HepG2 (cell line): Measurements from ENCODE around the gene MRPL30. TPM values are rescaled to one million over a fixed set of nuclear protein-coding genes. Genes with fewer than 3 reads are reported as not detected.

Experiments used
- ATF7 ChIP-seq, 2 experiments: fragments of 450-650 bp in 1 of 2; sonication (generic) in 1 of 2; formaldehyde crosslinking in 1 of 2; IDR thresholded peaks; 2 replicates each; pipeline versions ENCODE4 v1.4.0 to v1.6.1; 2016 to 2020; ENCODE audit warnings: antibody characterized with exemption in 1 of 2, mild to moderate bottlenecking in 1 of 2, missing genetic modification reagents in 1 of 2
- ATF7-NPFF ChIP-seq: sonication (generic); formaldehyde crosslinking; IDR thresholded peaks from 2 replicates; pipeline ENCODE4 v1.8.1; 2023; ENCODE audit warnings: mild to moderate bottlenecking, low read depth, missing genetic modification reagents, moderate library complexity
- CREBL2 ChIP-seq: sonication (generic); formaldehyde crosslinking; IDR thresholded peaks from 2 replicates; pipeline ENCODE4 v1.8.1; 2023; ENCODE audit warnings: missing genetic modification reagents, mild to moderate bottlenecking, borderline replicate concordance
- CSRNP1 ChIP-seq: sonication (generic); formaldehyde crosslinking; IDR thresholded peaks from 2 replicates; pipeline ENCODE4 v1.8.1; 2023; ENCODE audit warnings: mild to moderate bottlenecking, missing genetic modification reagents
- HNRNPLL ChIP-seq: fragments of 200-400 bp; formaldehyde crosslinking; IDR thresholded peaks from 2 replicates; pipeline ENCODE4 v1.6.1; 2017; ENCODE audit warnings: mild to moderate bottlenecking, low read depth, low read length; ENCODE audit not compliant: poor library complexity, severe bottlenecking
- MAFK ChIP-seq, 2 experiments: IDR thresholded peaks in 1 of 2; conservative IDR thresholded peaks in 1 of 2; 2 replicates each; pipeline ENCODE4 v1.6.1; 2011; ENCODE audit warnings: improper control_type of control experiment in 2 of 2, low read length in 2 of 2
- MED1 ChIP-seq: sonication (generic); formaldehyde crosslinking; IDR thresholded peaks from 2 replicates; pipeline ENCODE4 v1.4.0; 2020; ENCODE audit warnings: missing genetic modification reagents
- MLXIP ChIP-seq: sonication (generic); formaldehyde crosslinking; IDR thresholded peaks from 2 replicates; pipeline ENCODE4 v1.9.0; 2021; ENCODE audit warnings: missing genetic modification reagents, borderline replicate concordance
- MXI1 ChIP-seq: IDR thresholded peaks from 3 replicates; pipeline ENCODE4 v1.6.1; 2012; ENCODE audit warnings: low read depth, low read length, inconsistent platforms, borderline replicate concordance
- PAF1 ChIP-seq: IDR thresholded peaks from 2 replicates; pipeline ENCODE4 v1.6.1; 2016; ENCODE audit warnings: missing genetic modification reagents, missing compliant biosample characterization
- PHB2 ChIP-seq: fragments of 450-650 bp; IDR thresholded peaks from 2 replicates; pipeline ENCODE4 v1.6.1; 2018; ENCODE audit not compliant: partially characterized antibody
- PHF20 ChIP-seq: sonication (generic); formaldehyde crosslinking; IDR thresholded peaks from 2 replicates; pipeline ENCODE4 v1.5.0; 2020; ENCODE audit warnings: mild to moderate bottlenecking, missing genetic modification reagents
- SETDB1 ChIP-seq: sonication (generic); formaldehyde crosslinking; IDR thresholded peaks from 2 replicates; pipeline ENCODE4 v1.5.1; 2020; ENCODE audit warnings: missing genetic modification reagents, mild to moderate bottlenecking, borderline replicate concordance
- SNAPC2 ChIP-seq: sonication (generic); formaldehyde crosslinking; IDR thresholded peaks from 2 replicates; pipeline ENCODE4 v1.8.1; 2022; ENCODE audit warnings: mild to moderate bottlenecking, missing genetic modification reagents
- U2AF1 ChIP-seq: fragments of 200-400 bp; formaldehyde crosslinking; optimal IDR thresholded peaks from 2 replicates; pipeline ENCODE3; 2017; ENCODE audit warnings: mild to moderate bottlenecking, low read depth, low read length
- ZBTB2 ChIP-seq: sonication (generic); formaldehyde crosslinking; IDR thresholded peaks from 2 replicates; pipeline ENCODE4 v1.8.0; 2022; ENCODE audit warnings: low read depth, missing genetic modification reagents
- ZBTB7B ChIP-seq: sonication (generic); formaldehyde crosslinking; IDR thresholded peaks from 2 replicates; pipeline ENCODE4 v1.4.0; 2020; ENCODE audit warnings: missing genetic modification reagents
- ZC3H13 ChIP-seq: sonication (generic); formaldehyde crosslinking; IDR thresholded peaks from 2 replicates; pipeline ENCODE4 v1.8.1; 2023; ENCODE audit warnings: mild to moderate bottlenecking, missing genetic modification reagents, moderate library complexity
- ZKSCAN8 ChIP-seq: IDR thresholded peaks from 2 replicates; pipeline ENCODE4 v1.6.1; 2016; ENCODE audit warnings: borderline replicate concordance, missing genetic modification reagents, missing compliant biosample characterization
- ZNF567 ChIP-seq: sonication (generic); formaldehyde crosslinking; IDR thresholded peaks from 2 replicates; pipeline ENCODE4 v1.8.1; 2023; ENCODE audit warnings: mild to moderate bottlenecking, missing genetic modification reagents, borderline replicate concordance
- ZNF749 ChIP-seq: sonication (generic); formaldehyde crosslinking; IDR thresholded peaks from 2 replicates; pipeline ENCODE4 v1.8.0; 2022; ENCODE audit warnings: mild to moderate bottlenecking, missing genetic modification reagents, moderate library complexity, borderline replicate concordance
- ZNF761 ChIP-seq: sonication (generic); formaldehyde crosslinking; conservative IDR thresholded peaks from 2 replicates; pipeline ENCODE4 v1.4.0; 2020; ENCODE audit warnings: mild to moderate bottlenecking, missing genetic modification reagents
- ZSCAN29 ChIP-seq: sonication (generic); formaldehyde crosslinking; conservative IDR thresholded peaks from 2 replicates; pipeline ENCODE4 v1.4.0; 2020; ENCODE audit warnings: mild to moderate bottlenecking, missing genetic modification reagents
- polyA plus RNA-seq, 8 experiments: library from polyadenylated mRNA; depleted of rRNA in 3 of 8; stranded (reverse) in 7 of 8; unstranded in 1 of 8; fragments of >200 nt; fragmentation: Illumina TruSeq in 4 of 8; extraction: Trizol in 4 of 8; gene quantifications; 2 replicates each; pipeline versions ENCODE4 v1.2.1 to v1.2.3, GENCODE V29; 2011 to 2016; ENCODE audit warnings: low read depth in 4 of 8, missing spikeins in 1 of 8, mixed read lengths in 1 of 8; ENCODE audit not compliant: insufficient read depth in 1 of 8
- total RNA-seq, 5 experiments: library from RNA; depleted of rRNA; stranded (reverse); fragments of >200 nt; fragmentation: Illumina TruSeq; extraction: Trizol; gene quantifications; 2 replicates each; pipeline ENCODE4 v1.2.3, GENCODE V29; 2016; ENCODE audit warnings: low read depth in 1 of 5

MRPL30 gene
- total and polyA plus RNA-seq, 2 of the 13 experiments (the other 11 are each of a cell fraction or from before 2014, with no cell fraction given): 30.2 to 75.3 TPM

- peak; percentile 100 for TF ChIP-seq CSRNP1 (CRISPR knock-in tag)
- TF ChIP-seq ZSCAN29 (CRISPR knock-in tag): peak; percentile 97
- no peak for TF ChIP-seq ATF7 (IDR thresholded peaks at IDR 0.05)
- peak; percentile 95 for TF ChIP-seq ATF7 (CRISPR knock-in tag; IDR thresholded peaks at IDR 0.05)
- TF ChIP-seq ZKSCAN8 (CRISPR knock-in tag): peak; percentile 89; the same call in 1 of the 2 replicates
- TF ChIP-seq ZBTB7B (CRISPR knock-in tag): peak; percentile 100
- peak; percentile 93 for TF ChIP-seq U2AF1
- TF ChIP-seq HNRNPLL: peak; percentile 90
- TF ChIP-seq ATF7-NPFF (CRISPR knock-in tag): peak; percentile 98
- peak; percentile 96; the same call in 2 of the 3 replicates for TF ChIP-seq MXI1
- peak; percentile 98 for TF ChIP-seq SNAPC2
- peak; percentile 91 for TF ChIP-seq MED1 (CRISPR knock-in tag)
- TF ChIP-seq MAFK (conservative IDR thresholded peaks at IDR 0.05 in 1 of 2, IDR thresholded peaks at IDR 0.05 in 1 of 2; ENCODE audit: low read length in 2 of 2): no peak
- peak; percentile 96 for TF ChIP-seq ZNF761 (CRISPR knock-in tag)
- no peak for TF ChIP-seq SETDB1 (CRISPR knock-in tag)
- peak; percentile 96 for TF ChIP-seq ZNF749 (CRISPR knock-in tag)
- TF ChIP-seq ZBTB2 (CRISPR knock-in tag): peak; percentile 95
- TF ChIP-seq PAF1: no peak
- TF ChIP-seq ZC3H13 (CRISPR knock-in tag): peak; percentile 88
- peak; percentile 96 for TF ChIP-seq PHF20 (CRISPR knock-in tag)
- TF ChIP-seq ZNF567 (CRISPR knock-in tag): 0 out of 2 replicates have a peak, but pooled peaks have one; percentile 26
- no peak; the same call in 1 of the 2 replicates for TF ChIP-seq MLXIP (CRISPR knock-in tag)
- TF ChIP-seq CREBL2 (CRISPR knock-in tag): peak; percentile 99; the same call in 1 of the 2 replicates
- no peak for TF ChIP-seq PHB2
Measured at GRCh38 chr2:99154643-99155536, 26.1 kb upstream of the MRPL30 start, which contains the start of the genes LIPT1 and TSGA10 (continued).
